Measurements from ENCODE around the gene TMEM238L.

TMEM238L gene

DNA sequence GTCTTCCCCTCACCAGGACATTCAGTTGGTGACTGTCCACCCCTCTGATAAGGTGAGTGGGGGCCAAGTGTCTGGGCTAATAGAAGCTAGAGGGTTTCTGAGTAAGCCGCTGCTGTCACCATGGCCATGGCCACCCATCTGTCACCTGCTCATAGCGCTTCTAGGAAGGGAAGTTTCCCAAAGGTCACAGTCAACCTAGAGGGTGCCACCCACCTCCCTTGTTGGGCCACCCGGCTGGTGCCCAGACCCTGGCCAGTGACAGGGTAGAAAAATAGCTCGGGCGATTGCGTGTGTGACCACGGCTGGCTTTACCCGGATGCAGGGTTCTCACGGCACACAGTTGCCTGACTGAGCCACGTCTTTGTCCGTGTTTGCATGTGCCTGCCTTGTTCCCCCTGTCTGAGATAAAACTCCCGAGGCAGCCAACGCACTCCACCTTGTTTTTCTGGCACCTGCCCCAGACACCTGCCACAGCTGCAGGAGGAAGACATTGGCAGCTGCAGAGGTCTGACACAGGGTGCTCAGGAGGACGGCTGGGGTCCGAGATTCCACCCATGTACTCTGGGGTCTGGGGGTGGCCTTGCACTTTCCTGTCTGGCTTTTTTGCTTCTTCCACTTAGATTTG is 33.2 kb upstream of the TMEM238L start:
- TF ChIP-seq, protein P1, sequence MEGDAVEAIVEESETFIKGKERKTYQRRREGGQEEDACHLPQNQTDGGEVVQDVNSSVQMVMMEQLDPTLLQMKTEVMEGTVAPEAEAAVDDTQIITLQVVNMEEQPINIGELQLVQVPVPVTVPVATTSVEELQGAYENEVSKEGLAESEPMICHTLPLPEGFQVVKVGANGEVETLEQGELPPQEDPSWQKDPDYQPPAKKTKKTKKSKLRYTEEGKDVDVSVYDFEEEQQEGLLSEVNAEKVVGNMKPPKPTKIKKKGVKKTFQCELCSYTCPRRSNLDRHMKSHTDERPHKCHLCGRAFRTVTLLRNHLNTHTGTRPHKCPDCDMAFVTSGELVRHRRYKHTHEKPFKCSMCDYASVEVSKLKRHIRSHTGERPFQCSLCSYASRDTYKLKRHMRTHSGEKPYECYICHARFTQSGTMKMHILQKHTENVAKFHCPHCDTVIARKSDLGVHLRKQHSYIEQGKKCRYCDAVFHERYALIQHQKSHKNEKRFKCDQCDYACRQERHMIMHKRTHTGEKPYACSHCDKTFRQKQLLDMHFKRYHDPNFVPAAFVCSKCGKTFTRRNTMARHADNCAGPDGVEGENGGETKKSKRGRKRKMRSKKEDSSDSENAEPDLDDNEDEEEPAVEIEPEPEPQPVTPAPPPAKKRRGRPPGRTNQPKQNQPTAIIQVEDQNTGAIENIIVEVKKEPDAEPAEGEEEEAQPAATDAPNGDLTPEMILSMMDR (IDR thresholded peaks at IDR 0.05): no peak

DNA sequence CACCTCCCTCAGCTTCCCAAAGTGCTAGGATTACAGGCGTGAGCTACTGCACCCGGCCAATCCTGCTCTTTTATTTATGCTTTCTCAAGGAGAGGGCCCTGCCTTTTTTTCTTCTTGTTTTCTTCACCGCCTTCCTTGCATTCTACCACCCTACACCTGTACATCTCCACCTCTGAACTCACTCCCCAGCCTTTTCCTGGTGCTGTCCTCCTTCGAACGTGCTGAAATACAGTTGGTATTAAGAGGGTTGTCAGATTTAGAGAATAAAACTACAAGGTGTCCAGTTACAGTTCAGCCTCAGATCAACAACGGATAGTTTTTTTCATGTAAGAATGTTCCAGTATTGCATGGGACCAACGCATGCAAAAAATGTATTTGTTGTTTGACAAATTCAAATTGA is 32.2 kb upstream of the TMEM238L start:
- TF ChIP-seq, protein P1 (IDR thresholded peaks at IDR 0.05): no peak

DNA sequence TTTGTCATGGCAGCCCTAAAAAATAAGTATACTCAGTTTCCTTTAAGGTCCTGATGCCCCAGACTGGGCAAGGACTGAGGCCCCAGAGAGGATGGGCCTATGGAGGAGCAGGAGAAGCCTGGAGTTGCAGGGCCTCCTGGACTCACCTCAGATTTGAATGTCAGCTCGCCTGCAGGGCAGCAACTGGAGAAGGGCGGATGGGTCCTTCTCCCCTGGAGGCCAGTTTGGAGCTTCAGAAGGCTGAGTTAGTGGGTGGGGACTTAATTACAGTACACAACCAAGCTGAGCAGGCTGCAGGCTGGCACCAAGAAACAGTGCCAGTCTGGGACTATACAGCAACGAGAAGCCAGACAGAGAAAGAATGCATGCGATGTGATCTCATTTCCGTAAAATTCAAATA is 27.8 kb upstream of the TMEM238L start:
- TF ChIP-seq, protein P1 (IDR thresholded peaks at IDR 0.05): no peak

DNA sequence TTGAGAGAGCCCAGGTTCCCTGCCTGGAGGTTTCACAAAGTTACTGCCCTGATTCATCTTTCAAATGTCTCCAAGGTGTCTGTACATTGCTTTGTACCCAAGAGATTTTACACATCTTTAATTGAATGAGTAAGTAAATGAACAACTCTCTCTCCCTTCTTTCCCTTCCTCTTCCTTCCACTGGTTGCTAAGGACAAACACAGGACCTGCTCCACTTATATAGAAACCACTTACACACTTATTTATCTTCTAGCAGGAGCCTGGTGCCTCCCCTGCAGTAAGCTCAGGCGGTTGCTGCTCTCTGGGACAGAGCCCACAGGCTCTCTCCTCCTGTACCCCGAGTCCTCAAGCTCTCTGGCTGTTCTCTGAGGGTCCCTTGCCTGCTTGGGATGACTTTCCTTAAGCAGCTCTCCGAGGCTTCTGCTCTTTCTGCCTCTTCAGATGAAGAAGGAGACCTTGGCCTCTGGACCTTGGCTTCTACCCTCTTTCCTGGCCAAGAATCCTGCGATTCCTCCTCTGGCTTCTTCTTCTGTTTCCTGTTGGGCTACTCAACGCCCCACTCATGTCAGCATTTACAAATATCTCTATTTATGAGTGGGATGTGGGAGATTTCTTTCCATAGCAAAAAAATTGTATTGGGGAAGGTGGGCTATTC is 24.1 kb upstream of the TMEM238L start:
- TF ChIP-seq, protein P1 (IDR thresholded peaks at IDR 0.05): no peak

DNA sequence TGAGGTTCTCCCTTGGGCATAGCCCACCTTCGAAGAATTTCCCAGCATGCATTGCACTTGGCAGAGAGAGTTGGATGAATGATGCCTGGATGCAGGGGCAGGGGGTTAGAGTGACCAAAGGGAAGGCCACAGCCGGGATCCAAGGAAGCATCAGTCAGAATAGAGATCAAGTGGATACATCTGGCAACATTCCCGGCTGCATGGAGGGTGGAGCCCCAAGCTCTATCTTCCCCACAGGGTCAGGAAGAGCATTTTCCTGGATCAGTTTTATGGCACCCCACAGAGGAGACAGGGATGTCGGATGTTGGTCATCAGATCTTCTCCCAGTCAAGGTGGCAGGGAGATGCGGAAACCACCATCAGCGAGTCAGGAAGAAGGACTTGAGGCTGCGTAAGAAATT is 21.0 kb upstream of the TMEM238L start:
- TF ChIP-seq, protein P1 (IDR thresholded peaks at IDR 0.05): no peak

DNA sequence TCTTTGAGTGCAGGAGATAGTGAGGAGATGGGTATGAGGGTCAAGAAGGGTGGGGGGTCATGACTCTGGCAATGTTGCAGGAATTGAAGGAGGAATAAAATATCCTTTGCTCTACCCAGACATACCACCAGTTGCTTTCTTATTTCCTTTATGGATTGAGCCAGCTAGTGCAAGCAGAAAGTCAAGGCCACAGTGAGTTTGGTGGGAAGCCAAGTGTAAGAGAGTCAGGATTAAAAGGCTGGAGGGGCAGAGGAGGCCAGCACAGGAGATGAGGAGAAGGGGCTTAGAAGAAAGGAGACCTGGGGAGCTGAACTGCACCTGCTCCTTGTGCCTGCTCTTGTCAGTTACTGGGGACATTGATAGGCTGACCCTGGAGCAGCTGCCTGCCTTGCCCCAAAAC is 17.9 kb upstream of the TMEM238L start:
- TF ChIP-seq, protein P1 (IDR thresholded peaks at IDR 0.05): no peak

DNA sequence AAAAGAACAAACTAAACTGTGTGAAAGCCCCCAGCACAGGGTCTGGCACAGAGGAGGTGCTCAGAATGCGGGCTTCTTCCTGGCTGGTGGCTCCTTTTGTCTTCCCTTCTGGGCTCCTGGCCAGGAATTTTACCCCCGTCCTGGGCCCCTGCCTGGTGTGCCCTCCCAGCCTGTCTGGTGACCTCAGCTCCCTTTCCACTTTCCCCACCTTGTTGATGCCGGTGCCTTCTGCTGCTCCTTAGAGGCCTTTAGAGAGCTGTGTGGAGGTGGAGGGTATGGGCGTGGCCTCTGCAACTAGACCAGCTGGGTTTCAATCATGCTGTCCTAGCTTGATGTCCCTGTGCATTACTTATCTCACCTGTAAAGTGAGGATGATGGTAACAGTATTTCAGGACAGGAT is 17.2 kb upstream of the TMEM238L start:
- TF ChIP-seq, protein P1 (IDR thresholded peaks at IDR 0.05): no peak
